ENCODE measurements around the gene ANO10.

DNA sequence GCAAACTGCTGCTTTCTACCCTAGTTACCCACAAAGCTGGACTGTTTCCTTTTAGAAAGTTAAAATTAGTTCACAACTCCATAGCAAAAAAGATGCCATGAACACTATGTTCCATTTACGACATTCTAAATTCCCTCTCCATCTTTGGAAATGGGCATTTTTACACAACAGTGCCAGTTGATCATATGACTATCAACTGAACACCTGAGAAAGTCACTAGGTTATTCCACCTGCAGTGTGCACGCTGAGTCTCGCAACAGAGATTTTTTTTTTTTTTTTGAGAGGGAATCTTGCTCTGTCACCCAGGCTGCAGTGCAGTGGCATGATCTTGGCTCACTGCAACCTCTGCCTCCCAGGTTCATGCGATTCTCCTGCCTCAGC, 215.2 kb downstream of the ANO10 start:
- TF ChIP-seq EZH2 (IDR thresholded peaks at IDR 0.05; ENCODE audit: insufficient read depth, low read length), result no peak
- TF ChIP-seq, protein P1, sequence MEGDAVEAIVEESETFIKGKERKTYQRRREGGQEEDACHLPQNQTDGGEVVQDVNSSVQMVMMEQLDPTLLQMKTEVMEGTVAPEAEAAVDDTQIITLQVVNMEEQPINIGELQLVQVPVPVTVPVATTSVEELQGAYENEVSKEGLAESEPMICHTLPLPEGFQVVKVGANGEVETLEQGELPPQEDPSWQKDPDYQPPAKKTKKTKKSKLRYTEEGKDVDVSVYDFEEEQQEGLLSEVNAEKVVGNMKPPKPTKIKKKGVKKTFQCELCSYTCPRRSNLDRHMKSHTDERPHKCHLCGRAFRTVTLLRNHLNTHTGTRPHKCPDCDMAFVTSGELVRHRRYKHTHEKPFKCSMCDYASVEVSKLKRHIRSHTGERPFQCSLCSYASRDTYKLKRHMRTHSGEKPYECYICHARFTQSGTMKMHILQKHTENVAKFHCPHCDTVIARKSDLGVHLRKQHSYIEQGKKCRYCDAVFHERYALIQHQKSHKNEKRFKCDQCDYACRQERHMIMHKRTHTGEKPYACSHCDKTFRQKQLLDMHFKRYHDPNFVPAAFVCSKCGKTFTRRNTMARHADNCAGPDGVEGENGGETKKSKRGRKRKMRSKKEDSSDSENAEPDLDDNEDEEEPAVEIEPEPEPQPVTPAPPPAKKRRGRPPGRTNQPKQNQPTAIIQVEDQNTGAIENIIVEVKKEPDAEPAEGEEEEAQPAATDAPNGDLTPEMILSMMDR (IDR thresholded peaks at IDR 0.05; ENCODE audit: insufficient read depth, low read depth, low read length), result no peak
